Rectal smooth muscle tissue (tissue), 1 donor: ENCODE data around the gene MMS19.

Experiments
- H3K27ac ChIP-seq: one replicate; pipeline ENCODE4 v1.7.0; 2013; ENCODE audit warnings: low read depth, low read length, inconsistent platforms
- H3K27me3 ChIP-seq: one replicate; pipeline ENCODE4 v1.7.0; 2013; ENCODE audit warnings: low read length; ENCODE audit not compliant: control insufficient read depth, insufficient read depth
- H3K36me3 ChIP-seq: one replicate; pipeline ENCODE4 v1.7.0; 2013; ENCODE audit warnings: low read length; ENCODE audit not compliant: control insufficient read depth, insufficient read depth
- H3K4me1 ChIP-seq: one replicate; pipeline ENCODE4 v1.7.0; 2013; ENCODE audit warnings: low read length; ENCODE audit not compliant: control insufficient read depth, insufficient read depth
- H3K4me3 ChIP-seq: one replicate; pipeline ENCODE4 v1.7.0; 2013; ENCODE audit warnings: low read length
- H3K9ac ChIP-seq: one replicate; pipeline ENCODE4 v1.7.0; 2013; ENCODE audit warnings: low read length

The MMS19 gene

GRCh38 chr10:97509120-97509680, 11.0 kb upstream of the MMS19 start:
- no peaks in the 10 kb centered on the region for H3K27me3 ChIP-seq
- H3K27ac ChIP-seq: no peak overlapping the region
- no peaks in the 10 kb centered on the region for H3K36me3 ChIP-seq
- no peaks in the 10 kb centered on the region for H3K4me1 ChIP-seq
- H3K4me3 ChIP-seq: no peak overlapping the region
- no peak overlapping the region for H3K9ac ChIP-seq

DNA sequence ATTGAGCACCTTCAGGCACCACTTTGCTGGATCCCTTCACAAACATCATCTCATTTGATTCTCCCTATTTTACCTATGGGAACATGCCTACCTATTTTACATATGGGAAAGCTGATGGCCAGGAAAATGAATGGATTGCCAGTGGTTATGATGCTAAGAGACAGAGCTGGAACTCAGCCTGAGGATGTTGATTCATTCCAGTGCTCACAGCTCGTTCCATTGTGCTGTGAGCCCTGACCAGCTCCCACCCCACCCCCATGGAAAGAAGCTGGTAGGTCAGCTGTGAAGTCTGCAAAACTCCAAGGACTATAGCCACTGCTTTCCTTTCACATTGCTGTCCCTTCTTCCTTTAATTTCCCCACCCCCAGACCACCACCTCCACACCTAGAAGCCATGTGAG, 10.1 kb upstream of the MMS19 start:
- H3K27ac ChIP-seq: no peak overlapping the region
- H3K36me3 ChIP-seq: no peaks in the 10 kb centered on the region
- H3K4me3 ChIP-seq: no peak overlapping the region
- H3K27me3 ChIP-seq: no peaks in the 10 kb centered on the region
- H3K9ac ChIP-seq: no peak overlapping the region
- H3K4me1 ChIP-seq: no peaks in the 10 kb centered on the region

- Histone ChIP-seq H3K27me3 (no peaks in the 10 kb centered on the region), H3K9ac (no peak overlapping the region), H3K4me1 (no peaks in the 10 kb centered on the region), H3K27ac (no peak overlapping the region), H3K4me3 (no peak overlapping the region), H3K36me3 (no peaks in the 10 kb centered on the region)
These were observed 8.2 kb upstream of the MMS19 start for GRCh38 chr10:97506199-97506991.

GRCh38 chr10:97505152-97505551, 6.9 kb upstream of the MMS19 start:
- Histone ChIP-seq H3K36me3 (no peaks in the 10 kb centered on the region), H3K4me1 (peaks cover under 1% of the 10 kb centered on the region), H3K4me3 (no peak overlapping the region), H3K27ac (no peak overlapping the region), H3K27me3 (peaks cover 4% of the 10 kb centered on the region), H3K9ac (no peak overlapping the region)

DNA sequence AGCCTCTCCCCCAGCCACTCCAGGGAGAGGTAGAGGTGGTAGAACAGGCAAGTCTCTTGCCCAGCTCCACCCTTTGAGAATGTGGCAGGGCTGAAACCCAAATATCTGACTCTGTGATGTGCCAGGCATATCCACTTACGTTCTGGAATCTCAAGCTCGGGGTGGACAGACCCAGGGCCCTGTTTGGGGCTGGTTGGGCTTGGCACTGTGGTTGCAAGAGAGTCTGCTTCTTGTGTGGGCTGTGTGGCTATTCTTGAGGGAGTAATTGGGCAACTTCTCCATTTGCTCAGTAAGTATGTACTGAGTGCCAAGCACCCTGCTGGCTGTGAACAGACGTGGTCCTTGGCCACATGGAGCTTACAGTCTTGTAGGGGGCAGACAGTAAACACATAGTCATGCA, 5.2 kb upstream of the MMS19 start:
- no peaks in the 10 kb centered on the region for H3K36me3 ChIP-seq
- H3K4me3 ChIP-seq: no peak overlapping the region
- H3K27ac ChIP-seq: no peak overlapping the region
- H3K4me1 ChIP-seq: peaks cover 6% of the 10 kb centered on the region
- H3K27me3 ChIP-seq: peaks cover 4% of the 10 kb centered on the region
- H3K9ac ChIP-seq: no peak overlapping the region

GRCh38 chr10:97502916-97503315, 4.7 kb upstream of the MMS19 start:
- no peak overlapping the region for H3K9ac ChIP-seq
- peaks cover 6% of the 10 kb centered on the region for H3K4me1 ChIP-seq
- no peaks in the 10 kb centered on the region for H3K36me3 ChIP-seq
- peaks cover 4% of the 10 kb centered on the region for H3K27me3 ChIP-seq
- no peak overlapping the region for H3K4me3 ChIP-seq
- no peak overlapping the region for H3K27ac ChIP-seq

DNA sequence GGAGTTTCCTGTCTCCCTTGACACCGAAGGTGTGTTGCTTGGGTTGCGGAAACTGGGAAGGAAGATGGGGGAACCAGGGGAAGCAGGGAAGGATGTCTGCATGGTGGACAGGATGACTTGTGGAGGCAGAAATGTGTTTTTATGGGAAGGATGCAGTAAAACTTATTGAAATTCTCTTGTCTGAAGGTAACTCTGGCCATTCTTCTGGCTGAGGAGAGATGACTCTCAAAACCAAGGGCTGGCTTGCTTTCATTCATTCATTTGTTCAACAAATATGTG, 2.0 kb upstream of the MMS19 start:
- Histone ChIP-seq H3K27ac (no peak overlapping the region), H3K4me3 (peak overlapping the region; percentile 100), H3K27me3 (peaks cover 4% of the 10 kb centered on the region), H3K4me1 (peaks cover 15% of the 10 kb centered on the region), H3K9ac (no peak overlapping the region), H3K36me3 (no peaks in the 10 kb centered on the region)

DNA sequence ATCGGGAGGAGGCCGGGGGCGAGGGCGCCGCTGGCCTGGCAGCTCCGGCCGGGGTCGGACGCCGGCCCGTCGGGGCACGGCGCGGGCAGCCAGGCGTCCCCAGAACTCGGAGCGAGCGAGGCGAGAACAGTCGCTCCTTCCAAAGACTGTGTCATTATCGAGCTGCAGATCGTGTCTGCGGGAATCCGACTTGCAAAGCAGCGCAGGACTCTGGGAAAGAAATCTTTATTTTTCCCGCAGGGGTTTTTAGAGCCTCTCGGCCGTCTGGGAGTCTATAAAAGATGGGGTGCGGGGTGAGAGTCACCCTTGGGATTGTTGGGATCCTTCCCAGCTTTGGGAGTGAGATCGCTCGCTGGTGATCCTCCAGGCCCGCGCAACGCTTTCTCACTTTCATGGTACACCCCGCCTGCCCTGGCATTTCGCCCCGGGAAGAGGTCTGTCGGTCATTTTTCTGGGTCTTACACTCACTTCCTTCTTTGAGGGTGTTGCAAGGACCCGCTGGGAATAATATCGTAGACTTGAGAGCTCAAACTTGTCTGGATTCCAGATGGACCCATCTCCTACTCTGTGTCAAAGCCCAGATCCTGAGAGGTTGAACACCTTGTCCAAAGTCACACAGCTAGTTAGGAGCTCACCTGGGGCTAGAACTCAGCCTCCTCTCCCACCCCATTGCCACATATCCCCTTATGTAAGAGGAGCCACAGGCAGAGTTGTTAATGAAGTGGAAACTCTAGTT, 1.5 kb upstream of the MMS19 start:
- H3K9ac ChIP-seq: peak overlapping the region; percentile 52
- H3K4me3 ChIP-seq: peak overlapping the region; percentile 100
- no peaks in the 10 kb centered on the region for H3K36me3 ChIP-seq
- H3K27ac ChIP-seq: peak overlapping the region; percentile 93
- H3K27me3 ChIP-seq: peaks cover 4% of the 10 kb centered on the region
- H3K4me1 ChIP-seq: peaks cover 15% of the 10 kb centered on the region

DNA sequence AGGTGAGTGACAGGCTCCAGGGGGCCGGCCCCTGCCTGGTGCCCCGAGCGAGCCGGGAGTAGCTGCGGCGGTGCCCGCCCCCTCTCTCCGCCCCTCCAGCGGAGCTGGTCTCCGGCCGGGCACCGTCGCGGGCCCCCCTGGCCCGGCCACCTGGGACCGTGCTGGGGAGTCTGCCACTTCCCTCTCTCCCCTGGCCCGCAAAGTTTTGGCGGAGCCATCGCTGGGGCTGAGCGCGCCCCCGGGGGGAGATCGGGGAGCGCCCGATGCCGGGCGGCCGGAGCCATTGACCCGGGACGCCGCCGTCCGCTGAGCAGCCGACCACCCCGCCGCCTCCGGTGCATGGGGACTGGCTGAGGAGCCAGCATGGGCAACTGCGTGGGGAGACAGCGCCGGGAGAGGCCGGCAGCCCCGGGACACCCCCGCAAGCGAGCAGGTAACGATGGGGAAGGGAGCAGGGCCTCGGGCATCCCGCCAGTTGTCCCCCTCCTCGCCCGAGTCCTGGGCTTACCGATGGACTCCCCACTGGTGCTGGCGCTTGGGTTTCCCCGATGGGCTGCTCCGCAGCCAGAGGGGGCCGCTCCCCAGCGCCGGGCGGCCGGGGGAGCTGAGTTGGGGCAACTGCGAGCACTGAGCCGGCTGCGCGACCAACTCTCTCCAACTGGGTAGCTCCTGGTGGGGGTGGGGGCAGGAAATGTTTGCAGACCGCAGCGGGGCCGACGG, 779 bp upstream of the MMS19 start, which contains the start of gene UBTD1:
Gene UBTD1 (plus strand): TSS at position 84 of the 720 bp plus-strand sequence. CDS start 280 bp downstream, at position 364.
- Histone ChIP-seq H3K27me3 (peaks cover 4% of the 10 kb centered on the region), H3K36me3 (no peaks in the 10 kb centered on the region), H3K27ac (peak within 1 kb of the TSS; percentile 93), H3K9ac (peak within 1 kb of the TSS; percentile 80), H3K4me3 (peak within 1 kb of the TSS; percentile 100), H3K4me1 (peaks cover 15% of the 10 kb centered on the region)

DNA sequence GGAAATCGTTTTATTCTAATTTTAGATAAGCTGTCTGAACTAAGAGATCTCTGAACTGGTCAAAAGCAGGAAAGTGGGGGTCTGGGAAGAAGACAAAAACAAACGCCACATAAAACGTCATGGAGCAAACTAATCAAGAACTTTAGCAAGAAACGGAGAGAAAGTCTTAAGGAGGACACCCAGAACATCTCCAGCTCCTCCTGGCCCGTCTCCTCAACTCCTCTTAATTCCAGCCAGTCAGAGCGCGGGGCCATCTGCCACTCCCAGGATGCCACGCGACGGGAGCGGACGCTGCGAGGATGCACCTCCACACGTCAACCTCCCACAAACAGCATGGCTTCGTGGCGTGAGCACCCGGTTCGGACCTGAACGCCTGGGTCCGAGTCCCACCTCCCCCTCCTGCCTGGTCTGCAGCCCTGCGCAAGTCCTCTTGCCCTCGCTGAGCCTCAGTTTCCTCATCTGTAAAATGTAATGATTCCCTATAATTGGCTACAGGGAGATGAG, 598 bp downstream of the MMS19 start:
- peak overlapping the region; percentile 100 for H3K4me3 ChIP-seq
- peak overlapping the region; percentile 80 for H3K9ac ChIP-seq
- H3K27ac ChIP-seq: peak overlapping the region; percentile 93
- peaks cover 15% of the 10 kb centered on the region for H3K4me1 ChIP-seq
- no peaks in the 10 kb centered on the region for H3K36me3 ChIP-seq
- H3K27me3 ChIP-seq: peaks cover 4% of the 10 kb centered on the region

DNA sequence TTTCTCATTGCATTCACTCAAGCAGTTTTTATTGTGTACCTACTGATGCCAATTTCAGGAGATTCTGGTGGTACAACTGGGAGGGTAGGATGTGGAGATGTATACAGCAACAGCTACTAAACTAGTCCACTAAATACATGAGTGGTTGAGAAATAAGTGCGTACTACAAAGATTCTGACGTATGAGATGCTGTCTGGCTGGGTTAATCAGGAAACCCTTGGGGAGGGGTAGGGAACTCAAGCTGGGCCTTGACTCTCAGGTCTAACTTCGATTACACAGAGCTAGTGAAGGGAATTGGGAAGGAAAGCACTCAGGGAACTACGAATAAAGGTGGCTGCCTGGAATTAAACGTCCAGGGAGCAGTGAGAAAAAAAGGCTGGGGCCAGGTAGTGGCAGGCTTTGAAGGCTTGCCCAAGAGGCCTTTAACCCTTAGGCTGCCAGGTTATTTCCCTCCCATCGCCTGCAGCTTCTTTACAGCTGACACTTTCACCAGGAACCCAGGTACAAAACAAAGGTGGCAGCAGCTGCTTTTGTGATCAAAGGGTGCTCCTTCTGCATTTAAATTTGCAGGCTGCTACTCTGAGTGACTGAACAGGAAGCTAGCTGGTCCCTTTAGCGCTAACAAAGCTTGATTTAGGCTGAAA, 3.2 kb downstream of the MMS19 start:
- Histone ChIP-seq H3K4me1 (peaks cover 21% of the 10 kb centered on the region), H3K36me3 (no peaks in the 10 kb centered on the region), H3K9ac (no peak overlapping the region), H3K27ac (no peak overlapping the region), H3K27me3 (no peaks in the 10 kb centered on the region), H3K4me3 (no peak overlapping the region)

GRCh38 chr10:97494151-97494550, 4.1 kb downstream of the MMS19 start:
- no peak overlapping the region for H3K27ac ChIP-seq
- no peak overlapping the region for H3K9ac ChIP-seq
- peaks cover 17% of the 10 kb centered on the region for H3K4me1 ChIP-seq
- H3K4me3 ChIP-seq: no peak overlapping the region
- no peaks in the 10 kb centered on the region for H3K36me3 ChIP-seq
- no peaks in the 10 kb centered on the region for H3K27me3 ChIP-seq
